GM21786 (cell line): ENCODE results near the gene TMEM247.
"Not testable (repeated sequence)": the region's sequence is repeated elsewhere in the genome, so short reads cannot be mapped to it uniquely, and the experiment has no call there.

ENCODE experiments used
- ATAC-seq: cut with Tn5 transposase; IDR thresholded peaks from one replicate; pipeline ENCODE4 v1.9.1; 2021; ENCODE audit not compliant: unreplicated experiment

The TMEM247 gene

GRCh38 chr2:46509804-46510203, 30.4 kb downstream of the TMEM247 start:
- ATAC-seq: no peak

DNA sequence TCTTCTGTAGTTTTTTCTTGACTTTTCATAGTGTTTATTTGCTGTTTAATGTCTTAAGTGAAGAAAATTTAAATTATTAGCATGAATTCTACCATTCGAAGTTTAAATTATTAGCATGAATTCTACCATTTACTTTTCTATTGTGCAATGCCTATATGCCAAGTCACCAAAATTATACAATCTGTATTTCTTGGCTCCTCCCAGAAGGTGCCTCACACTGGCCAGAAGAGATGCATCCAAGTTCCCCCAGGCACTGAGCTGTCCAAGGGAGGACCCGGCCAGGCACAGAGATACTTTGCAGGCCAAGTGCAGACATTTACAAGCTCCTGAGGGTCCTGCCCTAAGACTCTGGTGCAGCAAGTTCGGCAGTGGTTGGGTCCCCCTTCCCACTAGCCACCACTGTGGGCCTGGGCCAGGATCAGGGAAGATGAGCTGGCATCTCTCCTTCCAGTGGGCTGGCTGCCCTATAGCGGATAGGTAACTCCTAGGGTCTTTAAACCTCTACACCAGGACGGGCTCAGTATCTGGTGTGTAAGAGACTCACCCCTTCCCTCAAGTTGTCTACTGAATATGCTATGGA, 31.3 kb downstream of the TMEM247 start:
- no peak for ATAC-seq

DNA sequence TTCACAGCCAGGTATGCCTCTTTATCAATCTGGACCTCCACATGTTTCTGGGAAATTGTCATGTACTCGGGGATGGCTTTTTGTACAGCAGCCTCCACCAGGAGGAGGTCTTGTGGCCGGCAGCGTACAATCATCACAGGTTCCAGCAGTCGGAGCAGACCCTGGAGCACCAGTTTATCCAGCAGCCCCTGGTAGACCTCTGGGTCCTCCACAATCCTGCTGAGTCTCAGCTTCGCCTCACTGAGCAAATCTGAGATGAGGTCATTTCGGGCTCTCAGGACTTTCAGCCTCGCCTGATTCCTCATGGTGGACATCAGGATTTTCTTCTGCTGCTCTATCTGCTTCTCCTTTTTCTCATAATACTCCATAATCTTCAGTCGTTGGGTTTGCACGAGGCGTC, 32.8 kb downstream of the TMEM247 start:
- no peak for ATAC-seq

DNA sequence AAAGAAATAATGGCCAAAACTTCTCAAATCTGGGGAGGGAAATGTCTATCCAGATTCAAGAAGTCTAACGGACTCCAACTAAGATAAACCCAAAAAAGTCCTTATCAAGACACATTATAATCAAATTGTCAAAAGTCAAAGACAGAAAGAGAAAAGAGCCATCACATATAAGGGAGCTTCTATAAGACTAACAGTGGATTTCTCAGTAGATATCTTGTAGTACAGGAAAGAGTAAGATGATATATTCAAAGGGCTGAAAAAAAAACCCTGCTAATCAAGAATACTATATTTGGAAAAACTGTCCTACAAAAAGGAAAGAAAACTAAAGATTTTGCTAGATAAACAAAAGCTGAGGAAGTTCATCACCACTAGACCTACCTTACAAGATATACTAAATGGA, 35.4 kb downstream of the TMEM247 start:
- no peak for ATAC-seq

GRCh38 chr2:46517485-46517884, 38.1 kb downstream of the TMEM247 start:
- ATAC-seq: no peak

- ATAC-seq: no peak
Measured at GRCh38 chr2:46518861-46519260, 39.5 kb downstream of the TMEM247 start.

DNA sequence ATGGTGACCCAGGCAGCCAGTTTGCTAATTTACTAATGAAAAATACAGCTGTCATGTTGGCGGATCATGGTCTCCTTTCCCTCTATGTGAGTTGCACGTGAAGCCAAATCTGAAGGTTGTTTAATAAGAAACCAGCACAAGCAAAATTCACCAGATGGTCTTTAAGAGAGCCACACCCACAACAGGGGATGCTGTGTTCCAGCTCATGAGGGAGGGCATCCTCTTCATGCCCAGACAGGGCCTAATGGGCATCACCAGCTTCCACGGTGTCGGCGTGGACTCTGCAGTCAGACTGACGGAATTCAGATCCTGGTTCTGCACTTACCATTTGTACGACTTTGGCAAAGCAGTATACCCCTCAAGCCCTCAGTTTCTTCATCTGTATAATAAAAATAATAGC, 39.9 kb downstream of the TMEM247 start:
- no peak for ATAC-seq

DNA sequence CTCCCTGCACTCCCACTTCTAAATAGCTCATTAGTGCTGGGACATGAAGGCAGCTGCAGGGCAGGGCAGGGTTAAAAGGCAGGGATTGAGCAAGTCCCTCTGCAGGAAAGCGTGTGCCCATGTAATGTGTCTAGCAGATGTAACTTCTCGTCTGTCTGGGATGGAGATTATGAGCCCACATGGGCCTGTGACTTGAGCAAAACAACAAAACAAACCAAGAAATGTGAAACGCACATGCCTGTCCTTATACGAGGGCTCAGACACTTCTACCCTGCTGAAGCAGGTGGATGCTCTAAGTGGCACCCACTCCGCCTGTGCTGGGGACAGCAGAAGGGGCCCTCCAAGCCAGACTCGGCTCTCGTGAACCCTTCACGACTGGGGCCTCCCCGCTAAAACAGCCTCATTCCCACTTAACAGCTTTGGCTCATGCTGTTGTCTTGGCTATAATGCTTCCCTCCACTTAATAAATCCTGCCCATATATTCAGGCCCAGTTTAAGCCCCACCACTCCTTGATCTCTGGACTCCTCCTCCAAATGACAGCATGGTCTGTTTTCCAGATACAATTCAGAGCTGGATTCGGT, 40.9 kb downstream of the TMEM247 start:
- ATAC-seq: no peak

DNA sequence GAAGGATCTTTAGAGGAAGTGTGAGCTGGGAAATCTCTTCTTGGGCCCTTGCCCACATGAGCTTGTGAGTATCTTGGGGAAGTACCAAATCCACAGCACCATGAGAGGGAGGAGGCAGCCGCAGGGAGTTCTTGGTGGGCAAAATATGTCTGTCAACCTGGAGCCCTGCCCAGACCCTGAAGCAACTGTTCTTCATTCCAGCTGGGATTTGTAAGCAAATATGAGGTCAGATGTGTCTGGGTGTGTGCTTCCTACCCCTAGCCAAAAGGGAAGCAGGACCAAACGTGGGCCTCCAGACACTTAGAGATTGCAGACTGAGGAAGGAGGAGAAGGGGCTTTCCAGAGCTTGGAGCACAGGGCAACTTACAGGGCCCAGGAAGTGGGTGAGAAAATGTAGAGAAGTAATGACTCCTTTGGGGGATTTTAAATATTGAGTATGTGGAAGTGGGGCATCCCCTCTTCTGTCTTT, 41.9 kb downstream of the TMEM247 start:
- no peak for ATAC-seq

GRCh38 chr2:46522385-46522784, 43.0 kb downstream of the TMEM247 start:
- ATAC-seq: not testable (repeated sequence)

GRCh38 chr2:46525522-46526155, 46.3 kb downstream of the TMEM247 start:
- ATAC-seq: no peak

DNA sequence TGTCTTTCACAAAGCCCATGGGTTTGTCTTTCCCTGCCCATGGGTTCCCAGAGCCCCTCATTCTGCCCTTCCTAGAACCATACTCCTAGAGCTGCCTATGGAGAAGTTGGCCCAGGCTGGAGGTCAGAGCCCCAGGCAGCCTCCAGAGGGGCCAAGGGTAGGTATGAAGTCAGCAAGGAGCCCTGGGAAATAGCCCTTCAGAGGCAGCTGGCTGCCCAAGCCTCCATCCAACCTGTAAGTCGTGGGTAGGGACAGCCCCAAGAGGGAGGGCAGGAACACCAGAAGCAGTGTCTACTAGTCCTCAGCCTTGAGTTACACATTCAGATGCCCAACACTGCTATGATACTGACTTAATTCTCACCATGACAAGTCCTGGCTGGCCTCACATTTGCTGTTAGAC, 49.5 kb downstream of the TMEM247 start:
- ATAC-seq: no peak

- ATAC-seq: no peak
Measured at GRCh38 chr2:46530639-46531038, 51.3 kb downstream of the TMEM247 start.

DNA sequence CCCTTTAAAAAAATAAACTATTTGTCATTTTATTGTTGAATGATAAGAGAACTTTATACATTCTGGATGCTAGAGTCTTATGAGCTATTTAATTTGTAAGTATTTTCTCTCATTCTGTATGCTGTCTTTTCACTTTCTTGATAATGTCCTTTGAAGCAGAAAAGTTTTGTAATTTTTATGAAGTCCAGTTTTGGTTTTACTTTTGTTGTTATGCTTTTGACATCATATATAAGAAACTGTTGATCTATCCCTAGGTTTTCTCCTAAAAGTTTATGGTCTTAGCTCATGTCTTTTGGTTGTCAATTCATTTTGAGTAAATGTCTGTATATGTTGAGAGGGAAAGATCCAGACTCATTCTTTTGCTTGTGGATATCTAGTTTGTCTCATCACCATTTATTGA, 52.5 kb downstream of the TMEM247 start:
- no peak for ATAC-seq
